HFFc6 (cell line): ENCODE data around the gene MTHFR. TPM values are rescaled to one million over a fixed set of nuclear protein-coding genes. Genes with fewer than 3 reads are reported as not detected.

Source experiments
- DNase-seq: peaks from one replicate; pipeline ENCODE4 v3.0.0-alpha.2; 2018
- H3K27ac Mint-ChIP-seq: 2 replicates; pipeline ENCODE4 v1.8.0; 2020; ENCODE audit warnings: mild to moderate bottlenecking, mixed read lengths
- H3K27me3 Mint-ChIP-seq: 2 replicates; pipeline ENCODE4 v1.8.0; 2021; ENCODE audit warnings: mild to moderate bottlenecking, moderate library complexity, mixed read lengths; ENCODE audit not compliant: insufficient read depth
- H3K36me3 Mint-ChIP-seq: 2 replicates; pipeline ENCODE4 v1.8.0; 2021; ENCODE audit warnings: low read depth, mixed read lengths
- H3K4me1 Mint-ChIP-seq: 2 replicates; pipeline ENCODE4 v1.8.0; 2020; ENCODE audit warnings: low read depth, mixed read lengths
- H3K4me3 Mint-ChIP-seq: 2 replicates; pipeline ENCODE4 v1.8.0; 2020; ENCODE audit warnings: mild to moderate bottlenecking, moderate library complexity, mixed read lengths
- H3K9me3 Mint-ChIP-seq: 2 replicates; pipeline ENCODE4 v1.8.0; 2020; ENCODE audit warnings: mild to moderate bottlenecking, mixed read lengths
- CTCF ChIP-seq: fragments of 200-600 bp; sonication (generic); IDR thresholded peaks from 2 replicates; pipeline ENCODE4 v1.5.0; 2021; ENCODE audit warnings: antibody characterized with exemption, mild to moderate bottlenecking
- total RNA-seq, 6 experiments: library from RNA; stranded (reverse); fragmentation: NEBNext Ultra II Directional; extraction: Animal tissue kit (Norgen Biotek cat#: 25700); gene quantifications; 2 replicates in 1 of 6; 3 replicates in 5 of 6; pipeline ENCODE4 v1.2.3, GENCODE V29; 2021

Gene MTHFR
- total RNA-seq, 6 experiments from 2014 or later: 9.4 to 11.7 (median 10.5) TPM

GRCh38 chr1:11836955-11837766 is 31.4 kb upstream of the MTHFR start:
- Mint-ChIP-seq H3K4me3 (no peak overlapping the region), H3K4me1 (no peaks in the 10 kb centered on the region), H3K27ac (no peak overlapping the region), H3K9me3 (no peaks in the 10 kb centered on the region), H3K36me3 (peaks cover 16% of the 10 kb centered on the region; the same call in 1 of the 2 replicates), H3K27me3 (no peaks in the 10 kb centered on the region; the same call in 1 of the 2 replicates)
- TF ChIP-seq CTCF: no peak
- DNase-seq: no peak

- peaks cover 9% of the 10 kb centered on the region; the same call in 1 of the 2 replicates for H3K36me3 Mint-ChIP-seq
- no peaks in the 10 kb centered on the region for H3K4me1 Mint-ChIP-seq
- no peaks in the 10 kb centered on the region for H3K9me3 Mint-ChIP-seq
- H3K27ac Mint-ChIP-seq: no peak overlapping the region
- no peaks in the 10 kb centered on the region; the same call in none of the 2 replicates for H3K27me3 Mint-ChIP-seq
- H3K4me3 Mint-ChIP-seq: no peak overlapping the region
- DNase-seq: no peak
- TF ChIP-seq CTCF: no peak
Observed at GRCh38 chr1:11835441-11836225, 29.9 kb upstream of the MTHFR start.

GRCh38 chr1:11833900-11834299 is 28.1 kb upstream of the MTHFR start:
- Mint-ChIP-seq H3K4me1 (no peaks in the 10 kb centered on the region), H3K27ac (no peak overlapping the region), H3K4me3 (no peak overlapping the region), H3K27me3 (no peaks in the 10 kb centered on the region; the same call in none of the 2 replicates), H3K9me3 (no peaks in the 10 kb centered on the region), H3K36me3 (peaks cover 13% of the 10 kb centered on the region; the same call in 1 of the 2 replicates)
- no peak for DNase-seq
- TF ChIP-seq CTCF: no peak

GRCh38 chr1:11833497-11833896 is 27.7 kb upstream of the MTHFR start:
- no peak overlapping the region for H3K4me3 Mint-ChIP-seq
- peaks cover 10% of the 10 kb centered on the region; the same call in 1 of the 2 replicates for H3K36me3 Mint-ChIP-seq
- H3K27ac Mint-ChIP-seq: no peak overlapping the region
- no peaks in the 10 kb centered on the region; the same call in none of the 2 replicates for H3K27me3 Mint-ChIP-seq
- H3K4me1 Mint-ChIP-seq: no peaks in the 10 kb centered on the region
- no peak for TF ChIP-seq CTCF
- no peaks in the 10 kb centered on the region for H3K9me3 Mint-ChIP-seq
- no peak for DNase-seq

- no peaks in the 10 kb centered on the region; the same call in none of the 2 replicates for H3K27me3 Mint-ChIP-seq
- H3K36me3 Mint-ChIP-seq: peaks cover 8% of the 10 kb centered on the region; the same call in 1 of the 2 replicates
- TF ChIP-seq CTCF: no peak
- H3K27ac Mint-ChIP-seq: no peak overlapping the region
- H3K4me3 Mint-ChIP-seq: no peak overlapping the region
- no peak for DNase-seq
- H3K9me3 Mint-ChIP-seq: no peaks in the 10 kb centered on the region
- no peaks in the 10 kb centered on the region for H3K4me1 Mint-ChIP-seq
Observed at GRCh38 chr1:11831945-11832725, 26.4 kb upstream of the MTHFR start.
